ENCODE results near the gene SEL1L2.

Gene SEL1L2

DNA sequence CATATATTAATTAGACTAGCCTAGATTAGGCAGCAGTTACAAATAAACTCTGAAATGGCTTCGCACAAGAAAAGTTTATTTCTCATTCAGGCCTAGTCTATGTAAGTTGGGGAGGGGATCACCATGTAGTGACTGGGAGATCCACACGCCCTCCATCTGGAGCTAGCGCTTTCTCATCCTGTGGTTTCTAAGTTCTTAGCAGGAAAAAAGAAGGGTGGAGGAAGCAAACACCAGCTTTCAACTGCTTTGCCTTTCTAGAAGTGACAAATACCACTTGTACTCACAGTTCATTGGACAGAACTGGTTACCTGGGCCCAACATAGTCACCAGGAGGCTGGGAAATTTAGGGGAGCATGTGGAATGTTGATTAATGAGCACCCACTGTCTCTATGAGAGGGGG, 158.9 kb downstream of the SEL1L2 start:
- Histone ChIP-seq H3K4me1 (ENCODE audit: insufficient read depth, low read length) (no peaks in the 10 kb centered on the region), H3K27ac (ENCODE audit: low read length) (no peak overlapping the region), H3K9ac (ENCODE audit: low read depth, low read length) (no peak overlapping the region), H3K9me3 (ENCODE audit: insufficient read depth, low read depth, low read length) (peaks cover 3% of the 10 kb centered on the region; the same call in 1 of the 2 replicates), H3K4me3 (ENCODE audit: low read length) (no peak overlapping the region), H3K36me3 (ENCODE audit: insufficient read depth, low read depth, low read length) (no peaks in the 10 kb centered on the region), H3K27me3 (ENCODE audit: insufficient read depth, low read length) (no peaks in the 10 kb centered on the region)

DNA sequence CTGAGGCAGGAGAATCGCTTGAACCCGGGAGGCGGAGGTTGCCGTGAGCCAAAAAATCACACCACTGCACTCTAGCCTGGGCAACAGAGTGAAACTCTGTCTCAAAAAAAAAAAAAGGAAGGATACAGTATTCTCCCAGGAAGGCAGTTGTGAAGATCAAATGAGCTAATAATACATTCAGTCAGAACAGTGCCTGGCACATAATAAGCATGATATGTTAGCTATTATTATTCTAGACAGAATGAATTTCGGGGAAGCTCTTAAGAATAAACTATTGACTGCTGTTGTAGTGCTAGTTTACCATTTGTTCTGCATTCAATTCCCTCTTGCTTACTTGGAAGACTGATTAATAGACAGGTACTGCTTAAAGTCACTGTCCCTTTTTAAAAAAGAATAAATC, 164.9 kb downstream of the SEL1L2 start:
- H3K9ac ChIP-seq (ENCODE audit: low read depth, low read length) = no peak overlapping the region
- H3K27ac ChIP-seq (ENCODE audit: low read length) = no peak overlapping the region
- no peaks in the 10 kb centered on the region for H3K36me3 ChIP-seq (ENCODE audit: insufficient read depth, low read depth, low read length)

DNA sequence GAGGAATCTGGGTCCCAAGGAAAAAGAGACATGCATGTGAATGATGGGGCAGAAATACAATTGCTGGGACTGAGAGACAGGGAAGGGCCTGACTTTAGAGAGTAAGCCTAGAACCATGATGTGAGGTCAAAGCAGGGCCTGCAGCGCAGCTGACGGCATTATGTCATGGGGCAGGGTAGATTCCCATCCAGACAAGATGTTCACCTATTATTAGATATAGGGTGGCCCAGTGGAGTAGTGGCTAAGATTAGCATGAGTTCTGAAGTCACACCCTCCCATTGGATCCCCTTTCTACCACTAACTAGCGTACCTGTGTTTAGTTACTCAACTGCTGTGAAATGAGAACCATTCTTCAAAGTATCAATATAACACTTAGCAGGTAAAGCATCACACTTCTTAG, 166.0 kb downstream of the SEL1L2 start:
- H3K4me1 ChIP-seq (ENCODE audit: insufficient read depth, low read length) = no peaks in the 10 kb centered on the region
- no peaks in the 10 kb centered on the region for H3K27me3 ChIP-seq (ENCODE audit: insufficient read depth, low read length)
- no peak overlapping the region for H3K27ac ChIP-seq (ENCODE audit: low read length)
- H3K36me3 ChIP-seq (ENCODE audit: insufficient read depth, low read depth, low read length) = no peaks in the 10 kb centered on the region
- H3K4me3 ChIP-seq (ENCODE audit: low read length) = no peak overlapping the region
- no peaks in the 10 kb centered on the region for H3K9me3 ChIP-seq (ENCODE audit: insufficient read depth, low read depth, low read length)
- H3K9ac ChIP-seq (ENCODE audit: low read depth, low read length) = no peak overlapping the region

More for the DNA sequence above, 164.9 kb downstream of the SEL1L2 start:
- no peaks in the 10 kb centered on the region for H3K9me3 ChIP-seq (ENCODE audit: insufficient read depth, low read depth, low read length)
- H3K4me1 ChIP-seq (ENCODE audit: insufficient read depth, low read length) = no peaks in the 10 kb centered on the region
- no peaks in the 10 kb centered on the region for H3K27me3 ChIP-seq (ENCODE audit: insufficient read depth, low read length)
- H3K4me3 ChIP-seq (ENCODE audit: low read length) = no peak overlapping the region

DNA sequence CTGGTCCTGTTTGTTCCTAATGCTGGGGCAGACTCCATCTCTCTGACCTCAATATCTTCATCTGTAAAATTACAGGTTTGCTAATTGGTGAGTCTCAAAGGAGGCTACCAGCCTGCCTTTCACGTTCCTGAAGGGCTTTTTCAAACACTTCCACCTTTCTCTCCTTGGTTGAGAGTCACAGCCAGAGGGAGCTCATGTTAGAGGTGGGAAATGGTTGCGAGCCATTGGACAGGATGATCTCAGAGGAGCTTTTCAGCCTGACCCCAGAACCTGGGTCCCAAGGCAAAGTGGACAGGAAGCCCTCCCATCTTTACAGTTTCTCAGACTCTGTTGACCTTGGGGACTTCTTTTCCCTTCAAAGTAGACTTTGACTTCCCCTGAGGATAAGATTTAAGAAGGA, 168.0 kb downstream of the SEL1L2 start:
- no peak overlapping the region for H3K27ac ChIP-seq (ENCODE audit: low read length)
- no peaks in the 10 kb centered on the region for H3K4me1 ChIP-seq (ENCODE audit: insufficient read depth, low read length)
- H3K36me3 ChIP-seq (ENCODE audit: insufficient read depth, low read depth, low read length) = peaks cover 14% of the 10 kb centered on the region
- no peaks in the 10 kb centered on the region for H3K9me3 ChIP-seq (ENCODE audit: insufficient read depth, low read depth, low read length)
- no peak overlapping the region for H3K9ac ChIP-seq (ENCODE audit: low read depth, low read length)
- no peak overlapping the region for H3K4me3 ChIP-seq (ENCODE audit: low read length)
- H3K27me3 ChIP-seq (ENCODE audit: insufficient read depth, low read length) = no peaks in the 10 kb centered on the region

DNA sequence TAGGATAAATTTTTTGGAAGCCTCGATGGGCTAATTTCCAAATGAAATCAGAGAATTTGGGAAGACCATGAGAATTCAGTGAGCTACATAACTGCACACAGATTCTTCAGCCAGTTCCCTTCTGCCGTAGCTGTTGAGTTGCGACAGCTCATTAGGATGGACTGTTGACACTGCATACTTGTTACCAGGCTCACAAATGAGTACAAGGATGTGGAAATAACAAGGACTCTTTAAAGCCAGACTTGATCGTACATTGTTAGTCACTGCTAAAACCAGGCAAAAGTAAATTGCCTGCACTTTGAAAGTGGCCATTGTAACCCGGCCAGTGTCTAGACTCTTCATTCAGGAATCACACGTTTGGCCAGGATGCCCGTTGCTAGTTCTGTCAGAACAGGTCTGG, 168.5 kb downstream of the SEL1L2 start:
- no peaks in the 10 kb centered on the region for H3K9me3 ChIP-seq (ENCODE audit: insufficient read depth, low read depth, low read length)
- H3K9ac ChIP-seq (ENCODE audit: low read depth, low read length) = no peak overlapping the region
- H3K36me3 ChIP-seq (ENCODE audit: insufficient read depth, low read depth, low read length) = peaks cover 20% of the 10 kb centered on the region
- H3K27me3 ChIP-seq (ENCODE audit: insufficient read depth, low read length) = no peaks in the 10 kb centered on the region
- no peak overlapping the region for H3K4me3 ChIP-seq (ENCODE audit: low read length)
- H3K4me1 ChIP-seq (ENCODE audit: insufficient read depth, low read length) = no peaks in the 10 kb centered on the region
- H3K27ac ChIP-seq (ENCODE audit: low read length) = no peak overlapping the region

DNA sequence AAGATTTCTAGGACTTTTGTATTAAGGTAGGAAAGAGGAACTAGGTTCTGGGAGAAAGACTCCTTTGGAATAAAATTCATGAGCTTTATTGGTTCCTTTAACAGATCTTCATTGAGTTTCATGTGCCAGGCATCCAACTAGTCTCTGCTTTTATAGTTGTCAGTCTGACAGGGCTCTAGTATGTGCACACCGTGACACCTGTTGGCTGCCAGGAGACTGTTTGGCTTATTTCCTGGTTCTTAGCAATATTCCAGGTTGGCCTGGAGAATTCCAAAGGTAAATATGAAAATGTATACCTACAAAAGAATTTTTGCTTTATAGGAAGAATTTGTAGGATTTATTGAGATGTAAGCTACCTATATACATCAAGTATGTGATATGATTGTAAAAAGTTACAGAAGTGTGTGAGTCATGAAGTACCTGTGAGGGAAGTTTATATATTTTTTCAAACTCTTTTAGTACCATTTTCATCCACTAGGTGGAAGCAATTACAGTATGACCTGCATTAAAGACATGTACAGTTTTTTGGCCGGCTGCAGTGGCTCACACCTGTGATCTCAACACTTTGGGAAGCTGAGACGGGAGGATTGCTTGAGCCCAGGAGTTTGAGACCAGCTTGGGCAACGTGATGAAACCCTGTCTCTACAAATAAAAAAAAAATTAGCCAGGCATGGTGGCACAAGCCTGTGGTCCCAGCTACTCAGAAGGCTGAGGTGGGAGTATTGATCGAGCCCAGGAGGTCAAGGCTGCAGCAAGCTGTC, 170.3 kb downstream of the SEL1L2 start:
- Histone ChIP-seq H3K4me1 (ENCODE audit: insufficient read depth, low read length) (no peaks in the 10 kb centered on the region), H3K9me3 (ENCODE audit: insufficient read depth, low read depth, low read length) (no peaks in the 10 kb centered on the region), H3K27ac (ENCODE audit: low read length) (no peak overlapping the region), H3K27me3 (ENCODE audit: insufficient read depth, low read length) (no peaks in the 10 kb centered on the region), H3K9ac (ENCODE audit: low read depth, low read length) (no peak overlapping the region), H3K36me3 (ENCODE audit: insufficient read depth, low read depth, low read length) (peaks cover 38% of the 10 kb centered on the region), H3K4me3 (ENCODE audit: low read length) (no peak overlapping the region)

DNA sequence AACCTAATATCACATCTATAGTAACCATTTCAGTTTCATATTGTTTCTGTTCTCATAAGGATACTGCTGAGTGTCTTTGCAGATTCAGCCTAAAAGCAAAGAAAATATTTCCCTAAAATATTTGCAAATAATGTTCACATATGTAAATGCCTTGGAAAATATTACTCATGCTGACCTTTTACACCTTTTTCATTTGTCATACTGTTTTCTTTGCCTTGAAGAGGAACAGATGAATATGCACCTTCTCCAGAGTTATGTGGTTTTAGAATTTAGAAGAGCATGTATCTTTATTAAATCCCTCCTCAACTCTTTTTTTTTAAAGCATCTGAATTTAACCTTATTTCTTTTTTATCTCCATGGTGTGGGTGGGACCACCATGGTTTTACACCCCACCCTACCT, 173.1 kb downstream of the SEL1L2 start:
- Histone ChIP-seq H3K27ac (ENCODE audit: low read length) (no peak overlapping the region), H3K4me1 (ENCODE audit: insufficient read depth, low read length) (no peaks in the 10 kb centered on the region), H3K27me3 (ENCODE audit: insufficient read depth, low read length) (no peaks in the 10 kb centered on the region), H3K36me3 (ENCODE audit: insufficient read depth, low read depth, low read length) (peaks cover 64% of the 10 kb centered on the region), H3K9me3 (ENCODE audit: insufficient read depth, low read depth, low read length) (no peaks in the 10 kb centered on the region), H3K9ac (ENCODE audit: low read depth, low read length) (no peak overlapping the region), H3K4me3 (ENCODE audit: low read length) (no peak overlapping the region)

- peaks cover 70% of the 10 kb centered on the region for H3K36me3 ChIP-seq (ENCODE audit: insufficient read depth, low read depth, low read length)
- no peak overlapping the region for H3K27ac ChIP-seq (ENCODE audit: low read length)
- H3K9ac ChIP-seq (ENCODE audit: low read depth, low read length) = no peak overlapping the region
- H3K9me3 ChIP-seq (ENCODE audit: insufficient read depth, low read depth, low read length) = no peaks in the 10 kb centered on the region
- no peaks in the 10 kb centered on the region for H3K4me1 ChIP-seq (ENCODE audit: insufficient read depth, low read length)
- H3K4me3 ChIP-seq (ENCODE audit: low read length) = no peak overlapping the region
- no peaks in the 10 kb centered on the region for H3K27me3 ChIP-seq (ENCODE audit: insufficient read depth, low read length)
Observed at GRCh38 chr20:13816757-13817156, 173.7 kb downstream of the SEL1L2 start.

DNA sequence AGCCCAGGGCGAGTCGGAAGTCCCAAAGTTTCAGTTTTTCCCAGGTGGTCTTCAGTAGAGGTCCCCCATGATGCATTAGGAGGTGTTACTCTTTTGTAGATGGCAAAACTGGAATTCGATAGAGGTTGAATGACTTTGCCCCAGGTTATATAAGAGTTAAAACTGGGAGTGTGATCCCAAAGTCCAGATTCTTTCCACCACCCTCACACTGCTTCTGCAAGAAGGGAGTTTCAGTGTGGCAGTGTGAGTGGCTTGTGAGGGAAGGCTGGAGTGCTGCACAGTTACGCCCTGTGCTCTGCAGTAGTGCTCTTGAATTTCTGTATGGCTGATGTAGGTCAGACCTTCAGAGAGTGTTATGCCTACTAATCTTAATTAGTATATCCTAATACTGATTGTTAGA, 175.7 kb downstream of the SEL1L2 start:
- Histone ChIP-seq H3K9ac (ENCODE audit: low read depth, low read length) (no peak overlapping the region), H3K4me1 (ENCODE audit: insufficient read depth, low read length) (no peaks in the 10 kb centered on the region), H3K27ac (ENCODE audit: low read length) (no peak overlapping the region), H3K4me3 (ENCODE audit: low read length) (no peak overlapping the region), H3K36me3 (ENCODE audit: insufficient read depth, low read depth, low read length) (peaks cover 91% of the 10 kb centered on the region), H3K9me3 (ENCODE audit: insufficient read depth, low read depth, low read length) (no peaks in the 10 kb centered on the region), H3K27me3 (ENCODE audit: insufficient read depth, low read length) (no peaks in the 10 kb centered on the region)

GRCh38 chr20:13813910-13814309, 176.5 kb downstream of the SEL1L2 start:
- H3K36me3 ChIP-seq (ENCODE audit: insufficient read depth, low read depth, low read length) = peaks cover 99% of the 10 kb centered on the region
- H3K4me1 ChIP-seq (ENCODE audit: insufficient read depth, low read length) = no peaks in the 10 kb centered on the region
- H3K4me3 ChIP-seq (ENCODE audit: low read length) = no peak overlapping the region
- H3K27ac ChIP-seq (ENCODE audit: low read length) = no peak overlapping the region
- no peaks in the 10 kb centered on the region for H3K9me3 ChIP-seq (ENCODE audit: insufficient read depth, low read depth, low read length)
- H3K27me3 ChIP-seq (ENCODE audit: insufficient read depth, low read length) = no peaks in the 10 kb centered on the region
- no peak overlapping the region for H3K9ac ChIP-seq (ENCODE audit: low read depth, low read length)

GRCh38 chr20:13810446-13810845, 180.0 kb downstream of the SEL1L2 start:
- no peak overlapping the region for H3K4me3 ChIP-seq (ENCODE audit: low read length)
- H3K27ac ChIP-seq (ENCODE audit: low read length) = no peak overlapping the region
- H3K4me1 ChIP-seq (ENCODE audit: insufficient read depth, low read length) = no peaks in the 10 kb centered on the region
- H3K9me3 ChIP-seq (ENCODE audit: insufficient read depth, low read depth, low read length) = no peaks in the 10 kb centered on the region
- no peak overlapping the region for H3K9ac ChIP-seq (ENCODE audit: low read depth, low read length)
- H3K36me3 ChIP-seq (ENCODE audit: insufficient read depth, low read depth, low read length) = peaks cover 86% of the 10 kb centered on the region
- no peaks in the 10 kb centered on the region for H3K27me3 ChIP-seq (ENCODE audit: insufficient read depth, low read length)

DNA sequence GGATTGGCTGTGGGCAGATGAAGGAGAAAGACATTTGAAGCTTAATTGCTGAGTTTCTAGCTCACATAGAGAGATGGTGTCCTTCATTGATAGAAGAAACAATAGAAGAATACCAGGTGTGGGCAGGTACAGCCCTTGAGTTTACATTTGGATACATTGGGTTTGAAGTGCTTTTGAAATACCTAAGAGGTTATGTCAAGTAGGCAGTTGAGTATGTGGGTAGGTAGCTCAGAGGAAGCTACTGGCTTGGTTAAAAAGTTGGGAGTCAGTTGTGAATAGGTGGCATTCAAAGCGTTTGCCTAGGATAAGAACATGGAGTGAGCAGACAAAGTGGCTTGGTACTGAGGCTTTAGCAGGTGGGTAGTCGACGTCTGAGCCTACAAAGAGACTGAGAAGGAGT, 180.6 kb downstream of the SEL1L2 start:
- H3K4me3 ChIP-seq (ENCODE audit: low read length) = no peak overlapping the region
- no peak overlapping the region for H3K9ac ChIP-seq (ENCODE audit: low read depth, low read length)
- H3K27me3 ChIP-seq (ENCODE audit: insufficient read depth, low read length) = no peaks in the 10 kb centered on the region
- H3K9me3 ChIP-seq (ENCODE audit: insufficient read depth, low read depth, low read length) = no peaks in the 10 kb centered on the region
- no peak overlapping the region for H3K27ac ChIP-seq (ENCODE audit: low read length)
- H3K4me1 ChIP-seq (ENCODE audit: insufficient read depth, low read length) = no peaks in the 10 kb centered on the region
- H3K36me3 ChIP-seq (ENCODE audit: insufficient read depth, low read depth, low read length) = peaks cover 84% of the 10 kb centered on the region
